Bone marrow (tissue), 2 donors: ENCODE measurements around the gene TRIM38.
"Not testable (repeated sequence)": the region's sequence is repeated elsewhere in the genome, so short reads cannot be mapped to it uniquely, and the experiment has no call there.

ENCODE experiments used
- DNase-seq, 2 donors: peaks; one replicate each; lab custom pipeline; 2025; lab: John Stamatoyannopoulos, UW

The TRIM38 gene

DNA sequence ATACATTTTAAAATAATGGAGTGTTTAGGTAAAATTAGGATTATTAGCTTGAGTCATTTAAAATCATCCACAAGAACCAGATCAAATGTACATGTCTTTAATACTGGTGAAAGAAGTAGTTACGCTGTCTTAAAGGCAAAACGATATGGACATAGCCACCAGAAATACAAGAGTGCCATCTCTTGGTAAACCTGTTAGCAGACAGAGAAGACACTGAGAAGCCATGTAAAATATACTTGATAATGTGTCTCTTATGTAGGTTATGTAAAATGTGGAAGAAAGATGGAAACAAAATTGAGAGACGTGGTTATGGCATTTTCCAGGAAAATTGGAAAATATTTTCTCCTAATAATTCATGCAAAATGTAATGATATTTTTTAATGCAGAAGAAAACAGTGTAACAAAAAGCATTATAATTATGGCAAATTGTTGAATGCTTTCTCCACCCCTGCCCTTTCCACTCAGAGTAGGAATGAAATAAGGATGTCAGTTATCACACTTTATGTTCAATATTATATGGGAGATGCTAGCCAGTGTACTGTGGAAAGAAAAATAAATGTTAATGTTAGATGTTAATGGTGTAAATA is 19.9 kb upstream of the TRIM38 start:
- peak in 1 of 2 donors; percentile 36 for DNase-seq

DNA sequence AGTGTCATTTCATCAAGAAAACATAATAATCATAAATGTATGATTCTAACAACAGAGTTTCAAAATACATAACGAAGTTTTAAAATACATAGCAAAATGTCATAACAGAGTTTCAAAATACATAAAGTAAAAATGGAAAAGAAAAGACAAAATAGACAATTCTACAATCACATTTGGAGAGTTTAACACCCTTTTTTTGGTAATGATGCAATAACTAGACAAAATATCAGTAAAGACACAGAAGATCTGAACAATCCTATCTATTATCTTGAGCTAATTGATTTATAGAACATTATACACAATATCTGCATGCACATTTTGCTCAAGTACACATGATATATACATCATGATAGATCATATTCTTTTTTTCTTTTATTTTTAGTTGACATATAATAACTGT is 18.7 kb upstream of the TRIM38 start:
- DNase-seq: no peak

DNA sequence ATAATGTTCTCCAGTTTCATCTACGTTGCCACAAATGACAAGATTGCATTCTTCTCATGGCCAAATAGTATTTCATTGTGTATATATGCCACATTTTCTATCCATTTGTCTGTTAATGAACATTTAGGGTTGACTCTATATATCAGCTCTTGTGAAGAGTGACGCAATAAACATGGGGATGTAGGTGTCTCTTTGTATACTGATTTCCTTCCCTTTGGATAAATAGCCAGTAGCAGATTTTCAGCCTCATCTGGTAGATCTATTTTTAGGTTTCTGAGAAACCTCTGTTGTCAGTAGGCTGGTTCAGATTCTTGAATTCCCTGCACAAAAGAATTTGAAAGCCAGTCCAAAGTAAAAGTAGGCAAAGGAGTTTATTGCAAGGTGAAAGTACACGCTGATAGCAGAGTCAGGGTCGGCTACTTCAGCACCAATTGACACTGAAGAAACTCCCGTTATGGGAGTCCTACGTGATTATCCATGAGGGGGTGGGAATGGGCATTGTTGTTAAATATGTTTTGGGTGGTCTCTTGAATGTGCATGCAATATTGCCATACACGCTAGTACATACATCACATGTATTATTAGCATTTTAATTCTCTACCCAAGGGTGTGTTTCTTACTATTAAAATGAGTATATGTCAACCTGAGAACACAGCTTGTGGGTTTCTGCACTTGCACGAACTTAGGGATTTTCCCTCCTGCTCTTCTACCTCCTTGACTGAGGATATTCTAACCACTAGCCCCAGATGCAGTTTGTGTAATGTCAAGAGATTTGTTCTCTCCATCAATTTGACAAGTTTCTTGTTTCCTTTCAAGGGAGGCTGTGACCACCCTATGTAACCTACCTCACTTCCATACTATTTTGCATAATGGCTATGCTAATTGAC is 17.7 kb upstream of the TRIM38 start:
- no peak for DNase-seq

DNA sequence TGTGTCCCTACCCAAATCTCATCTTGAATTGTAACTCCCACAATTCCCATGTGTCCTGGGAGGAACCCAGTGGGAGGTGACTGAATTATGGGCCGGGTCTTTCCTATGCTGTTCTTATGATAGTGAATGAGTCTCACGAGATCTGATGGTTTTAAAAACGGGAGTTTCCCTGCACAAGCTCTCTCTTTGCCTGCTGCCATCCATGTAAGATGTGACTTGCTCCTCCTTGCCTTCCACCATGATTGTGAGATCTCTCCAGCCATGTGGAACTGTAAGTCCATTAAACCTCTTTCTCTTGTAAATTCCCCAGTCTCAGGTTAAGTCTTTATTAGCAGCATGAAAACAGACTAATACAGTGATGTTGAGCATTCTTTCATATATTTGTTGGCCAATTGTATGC is 16.9 kb upstream of the TRIM38 start:
- DNase-seq: not testable (repeated sequence)

DNA sequence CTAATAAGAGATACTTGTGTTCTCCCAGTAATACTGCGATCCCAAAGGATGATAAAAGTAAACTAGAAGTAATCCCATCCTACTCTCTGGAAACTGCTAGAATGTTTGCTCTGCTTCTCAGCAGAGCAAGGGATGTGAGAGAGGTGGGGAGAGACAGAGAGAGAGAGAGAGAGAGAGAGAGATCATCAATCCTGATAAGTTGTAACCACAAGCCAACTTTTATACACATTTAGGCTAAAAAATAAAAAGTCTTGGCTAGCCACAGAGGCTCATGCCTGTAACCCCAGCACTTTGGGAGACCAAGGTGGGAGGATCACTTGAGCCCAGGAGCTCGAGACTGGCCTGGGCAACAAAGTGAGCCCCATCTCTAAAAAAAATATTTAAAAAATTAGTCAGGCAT is 16.0 kb upstream of the TRIM38 start:
- DNase-seq: no peak

DNA sequence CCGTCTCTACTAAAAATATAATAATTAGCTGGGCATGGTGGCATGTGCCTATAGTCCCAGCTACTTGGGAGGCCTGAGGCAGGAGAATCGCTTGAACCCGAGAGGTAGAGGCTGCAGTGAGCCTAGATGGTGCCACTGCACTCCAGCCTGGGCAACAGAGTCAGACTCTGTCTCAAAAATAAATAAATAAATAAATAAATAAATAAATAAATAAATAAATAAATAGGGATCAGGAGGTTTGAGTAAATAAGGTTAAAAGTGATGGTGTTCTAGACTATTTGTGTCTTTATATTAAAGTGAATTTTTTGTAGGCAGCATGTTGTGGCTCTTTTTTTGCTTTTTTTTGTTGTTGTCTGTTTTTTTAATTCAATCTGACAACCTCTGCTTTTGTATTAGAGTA is 15.1 kb upstream of the TRIM38 start:
- not testable (repeated sequence) for DNase-seq

DNA sequence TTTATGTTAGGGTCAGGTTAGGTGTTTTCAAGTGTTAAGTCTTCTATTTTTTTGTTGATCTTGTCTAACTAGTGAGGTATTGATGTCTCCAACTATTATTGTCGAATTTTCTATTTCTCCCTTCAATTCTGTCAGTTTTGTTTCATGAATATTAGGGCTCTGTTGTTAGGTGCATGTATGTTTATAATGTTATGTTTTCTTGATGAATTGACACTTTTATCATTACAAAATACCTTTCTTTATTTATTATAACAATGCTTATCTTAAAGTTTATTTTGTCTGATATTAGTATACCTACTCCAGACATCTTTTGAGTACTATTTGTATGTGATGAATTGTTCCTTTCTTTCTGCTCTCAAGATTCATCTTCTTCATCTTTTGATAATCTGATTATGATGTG is 12.9 kb upstream of the TRIM38 start:
- no peak for DNase-seq

DNA sequence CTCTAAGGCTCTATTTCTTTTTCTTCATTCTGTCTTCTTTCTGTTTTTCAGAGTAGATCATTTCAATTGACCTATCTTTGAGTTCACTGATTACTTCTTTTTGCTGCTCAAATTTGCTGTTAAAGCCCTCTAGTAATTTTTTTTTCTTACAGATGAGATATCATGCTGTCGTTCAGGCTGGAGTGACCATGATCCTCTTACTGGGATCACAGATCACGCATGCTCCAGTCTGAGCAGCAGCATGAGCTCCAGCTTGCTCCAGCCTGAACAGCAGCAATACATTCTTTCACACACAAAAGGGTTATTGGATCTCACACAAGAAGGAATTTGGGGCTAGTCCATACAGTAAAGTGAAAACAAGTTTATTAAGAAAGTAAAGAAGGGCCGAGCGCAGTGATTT is 12.3 kb upstream of the TRIM38 start:
- no peak for DNase-seq

DNA sequence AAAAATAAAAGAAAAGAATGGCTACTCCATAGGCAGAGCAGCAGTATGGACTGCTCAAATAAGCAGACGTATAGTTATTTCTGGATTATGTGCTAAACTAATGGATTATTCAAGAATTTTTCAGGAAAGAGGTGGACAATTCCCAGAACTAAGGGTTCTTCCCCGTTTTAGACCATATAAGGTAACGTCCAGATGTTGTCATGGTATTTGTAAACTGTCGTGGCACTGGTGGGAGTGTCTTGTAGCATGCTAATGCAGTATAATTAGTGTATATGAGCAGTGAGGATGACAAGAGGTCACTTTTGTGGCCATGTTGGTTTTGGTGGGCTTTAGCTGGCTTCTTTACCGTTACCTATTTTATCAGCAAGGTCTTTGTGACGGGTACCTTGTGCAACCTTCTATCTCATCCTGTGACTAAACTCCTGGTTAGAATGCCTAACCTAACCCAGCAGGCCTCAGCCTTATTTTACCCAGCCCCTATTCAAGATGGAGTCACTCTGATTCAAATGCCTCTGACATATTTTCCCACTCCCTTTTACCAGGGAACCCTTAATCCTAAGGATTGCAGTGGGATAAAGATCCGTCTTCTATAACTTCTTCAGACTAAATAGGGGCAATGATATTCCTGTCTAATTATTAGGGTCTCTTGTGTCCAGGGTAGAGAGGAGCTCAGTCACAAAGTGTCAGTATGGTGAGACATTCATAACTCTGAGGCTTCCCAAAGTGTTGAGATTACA is 11.1 kb upstream of the TRIM38 start:
- DNase-seq: no peak

DNA sequence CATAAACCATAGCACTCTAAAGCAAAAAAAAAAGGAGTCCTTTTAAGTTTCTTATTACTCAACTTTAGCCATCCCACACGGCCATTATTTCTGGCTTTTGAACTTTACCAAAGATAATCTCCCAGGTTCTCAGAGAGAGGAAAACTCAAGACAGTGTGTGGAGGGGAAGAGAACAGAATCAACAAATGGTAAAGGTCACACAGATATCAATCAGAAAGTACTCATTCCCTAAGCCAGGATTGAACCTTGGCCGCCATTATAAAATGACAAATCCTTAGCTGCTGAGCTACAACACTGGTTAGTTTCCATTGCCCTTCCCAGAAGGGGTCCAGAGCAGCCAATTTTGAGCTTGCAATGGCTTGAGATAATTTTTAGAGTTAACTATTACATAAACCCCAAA is 10.1 kb upstream of the TRIM38 start:
- no peak for DNase-seq

DNA sequence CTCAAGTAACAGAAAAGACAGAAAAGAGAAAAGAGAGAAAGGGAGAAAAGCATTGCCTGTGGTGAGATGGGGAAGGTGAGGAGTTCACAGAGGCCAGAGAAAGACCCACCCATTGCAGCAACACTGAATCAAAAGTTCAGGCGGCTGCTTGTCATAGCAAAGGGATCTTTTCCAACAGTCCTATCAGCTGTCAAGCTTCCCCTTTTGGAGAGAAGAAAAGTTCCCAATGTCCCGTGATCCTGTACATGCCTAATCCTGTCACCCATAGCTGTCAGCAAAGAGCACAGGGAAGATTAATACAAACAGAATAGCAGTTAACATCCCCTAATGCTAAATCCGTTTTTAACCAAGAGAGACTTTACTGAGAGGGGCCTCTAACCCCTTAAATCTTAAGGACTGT is 8.9 kb upstream of the TRIM38 start:
- DNase-seq: no peak

DNA sequence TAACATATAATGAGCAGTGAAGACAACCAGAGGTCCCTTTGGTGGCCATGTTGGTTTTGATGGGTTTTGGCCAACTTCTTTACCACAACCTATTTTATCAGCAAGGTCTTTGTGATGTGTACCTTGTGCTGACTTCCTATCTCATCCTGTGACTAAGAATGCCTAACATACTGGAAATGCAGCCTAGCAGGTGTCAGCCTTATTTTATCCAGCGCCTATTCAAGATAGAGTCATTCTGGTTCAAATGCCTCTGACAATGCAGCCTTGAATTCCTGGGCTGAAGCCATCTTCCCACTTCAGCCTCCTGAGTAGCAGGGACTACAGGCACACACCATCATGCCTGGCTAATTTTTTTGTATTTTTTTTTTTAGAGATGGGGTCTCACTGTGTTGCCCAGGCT is 7.8 kb upstream of the TRIM38 start:
- no peak for DNase-seq

DNA sequence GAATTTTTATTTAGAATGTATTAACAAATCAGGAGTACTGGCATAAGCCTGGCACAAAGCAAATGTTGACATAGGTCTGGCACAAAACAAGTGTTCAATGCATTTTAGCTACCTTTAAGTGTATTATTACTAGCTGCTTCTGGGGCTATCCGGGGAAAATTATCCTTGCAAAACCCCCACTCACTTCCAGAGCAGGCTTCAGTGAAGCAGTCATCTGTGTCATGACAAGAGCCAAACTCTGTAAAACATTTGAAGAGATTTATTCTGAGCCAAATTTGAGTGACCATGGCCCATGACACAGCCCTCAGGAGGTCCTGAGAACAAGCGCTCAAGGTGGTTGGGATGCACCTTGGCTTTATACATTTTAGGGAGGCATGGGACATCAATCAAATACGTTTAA is 6.4 kb upstream of the TRIM38 start:
- DNase-seq: no peak

DNA sequence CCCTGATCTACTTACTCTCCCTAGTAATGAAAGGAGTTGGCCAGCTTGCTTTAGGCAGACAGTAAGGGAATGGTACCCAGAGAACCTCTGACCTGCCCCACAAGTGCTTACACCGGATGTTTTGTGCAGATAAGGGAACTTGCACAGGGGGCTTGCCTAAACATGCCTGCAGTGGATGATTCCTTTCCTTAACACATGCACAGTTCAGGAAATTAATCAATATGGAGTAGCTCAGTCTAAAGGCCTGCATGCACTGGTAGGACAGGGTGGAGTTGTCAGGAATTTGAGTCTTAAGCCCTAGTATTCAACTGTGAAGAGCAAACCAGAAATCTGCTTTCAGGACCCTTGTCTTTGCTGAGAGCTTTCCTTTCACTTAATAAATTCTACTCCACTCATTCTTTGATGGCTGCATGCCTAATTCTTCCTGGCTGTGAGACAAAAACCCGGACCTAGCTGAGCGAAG is 3.9 kb upstream of the TRIM38 start:
- no peak for DNase-seq

DNA sequence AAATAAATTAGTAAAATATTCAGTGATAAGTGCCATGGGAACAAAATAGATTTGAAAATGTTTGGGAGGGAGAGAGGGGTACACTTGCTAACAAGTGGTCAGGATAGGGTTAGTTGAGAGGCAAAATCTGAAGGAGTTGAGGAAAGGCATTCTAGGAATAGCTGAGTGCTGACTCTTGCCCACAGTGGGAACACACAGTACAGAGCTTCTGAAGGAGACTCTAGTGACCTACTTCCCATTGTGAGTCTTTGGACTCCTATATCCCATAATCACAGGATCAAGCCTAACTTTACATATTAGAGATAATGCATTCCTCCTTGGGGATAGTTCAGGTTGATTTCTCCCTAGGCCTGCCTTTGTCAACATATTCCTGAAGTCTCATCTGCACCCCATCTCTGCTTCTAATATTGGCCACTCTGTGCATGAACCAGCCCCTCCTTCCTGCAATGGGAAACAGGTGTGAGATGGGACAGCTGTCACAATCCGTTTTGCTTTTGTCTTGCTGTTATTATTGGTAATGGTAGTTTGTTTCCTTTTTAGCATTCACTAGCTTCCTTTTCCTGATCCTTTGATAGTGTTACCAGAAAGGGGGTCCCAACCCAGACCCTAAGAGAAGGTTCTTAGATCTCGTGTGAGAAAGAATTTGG is 2.6 kb upstream of the TRIM38 start:
- no peak for DNase-seq

DNA sequence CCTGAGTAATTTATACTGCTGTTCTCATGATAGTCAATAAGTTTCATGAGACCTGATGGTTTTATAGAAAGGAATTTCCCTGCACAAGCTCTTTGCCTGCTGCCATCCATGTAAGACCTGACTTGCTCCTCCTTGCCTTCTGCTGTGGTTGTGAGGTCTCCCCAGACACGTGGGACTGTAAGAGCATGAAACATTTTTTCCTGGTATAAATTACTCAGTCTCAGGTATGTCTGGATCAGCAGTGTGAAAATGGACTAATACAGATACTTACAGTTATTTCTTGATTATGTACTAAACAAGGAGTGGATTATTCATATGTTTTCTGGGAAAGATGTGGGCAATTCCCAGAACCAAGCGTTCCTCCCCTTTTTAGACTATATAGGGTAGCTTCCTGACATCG is 1.9 kb upstream of the TRIM38 start:
- DNase-seq: no peak

DNA sequence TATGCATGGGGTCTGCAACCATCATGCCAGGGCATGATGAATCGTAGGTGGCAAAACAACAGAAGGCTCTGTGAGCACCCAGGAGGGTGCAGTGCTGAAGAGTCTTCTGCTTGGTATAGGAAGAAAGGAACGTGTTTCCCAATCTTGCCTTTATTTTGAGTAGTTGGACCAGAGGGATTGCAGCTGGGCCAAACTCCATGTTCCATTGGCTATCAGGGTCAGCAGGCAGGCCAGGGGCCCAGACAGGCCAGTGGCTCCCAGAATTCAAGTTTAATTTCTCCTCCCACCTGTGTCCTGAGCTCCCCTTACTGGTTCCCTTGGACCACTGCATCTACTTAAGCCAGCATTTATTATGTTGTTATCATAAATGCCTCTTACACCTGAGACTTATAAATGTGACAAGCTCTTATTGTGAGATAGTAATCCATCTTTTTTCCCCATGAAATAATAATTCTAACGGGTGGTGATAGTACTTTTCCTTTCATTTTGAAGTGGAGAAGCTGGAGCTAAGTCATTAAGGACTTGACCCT is 918 bp upstream of the TRIM38 start:
- DNase-seq: no peak

DNA sequence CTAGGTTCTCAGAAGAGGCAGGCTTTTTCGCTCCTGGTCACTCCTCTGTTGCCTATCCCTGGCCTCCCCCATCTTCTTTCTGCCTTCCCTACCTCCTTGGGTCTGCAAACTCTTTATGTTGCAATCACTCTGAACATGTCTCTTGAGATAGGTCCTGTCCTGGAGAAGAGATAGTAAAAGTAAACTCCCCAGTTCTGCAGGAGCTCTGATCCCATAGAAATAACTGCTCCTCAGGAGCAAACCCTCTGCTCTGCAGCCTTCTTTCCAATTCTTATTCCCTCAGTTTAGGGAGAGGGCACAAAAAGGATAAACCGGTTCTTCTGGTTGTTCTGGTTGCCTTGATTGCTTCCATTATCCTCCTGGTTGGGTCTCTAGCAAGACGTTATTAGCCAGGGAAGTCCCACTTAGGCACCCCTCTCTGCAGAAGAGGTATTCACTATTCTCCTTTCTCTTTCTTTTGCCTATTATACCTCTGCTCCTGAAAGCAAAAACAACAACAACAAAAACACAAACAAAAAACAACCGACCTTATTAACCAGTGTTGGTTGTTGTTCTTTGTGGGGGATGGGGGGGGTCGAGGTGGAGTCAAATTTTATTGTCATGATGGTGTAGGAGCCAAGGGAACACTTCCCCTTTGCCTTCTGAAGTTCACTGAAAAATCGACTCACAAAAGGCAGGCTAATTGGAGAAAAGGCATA is 973 bp downstream of the TRIM38 start:
- no peak for DNase-seq

DNA sequence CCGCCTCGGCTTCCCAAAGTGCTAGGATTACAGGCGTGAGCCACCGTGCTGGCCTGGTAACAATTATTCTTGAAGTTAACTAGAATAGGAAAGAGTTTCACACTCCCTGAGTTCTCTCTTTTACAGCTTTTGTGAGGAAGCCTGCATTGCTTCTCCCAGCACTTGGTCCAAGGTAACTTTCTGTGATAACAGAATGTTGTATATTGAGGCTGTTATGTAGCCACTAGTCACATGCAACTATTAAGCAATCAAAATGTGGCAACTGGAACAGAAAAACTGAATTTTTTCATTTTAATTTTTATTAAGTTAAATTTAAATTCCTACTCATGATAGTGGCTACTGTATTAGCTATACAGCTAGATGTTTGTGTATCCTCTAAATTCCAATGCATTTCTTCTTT is 2.5 kb downstream of the TRIM38 start:
- no peak for DNase-seq

DNA sequence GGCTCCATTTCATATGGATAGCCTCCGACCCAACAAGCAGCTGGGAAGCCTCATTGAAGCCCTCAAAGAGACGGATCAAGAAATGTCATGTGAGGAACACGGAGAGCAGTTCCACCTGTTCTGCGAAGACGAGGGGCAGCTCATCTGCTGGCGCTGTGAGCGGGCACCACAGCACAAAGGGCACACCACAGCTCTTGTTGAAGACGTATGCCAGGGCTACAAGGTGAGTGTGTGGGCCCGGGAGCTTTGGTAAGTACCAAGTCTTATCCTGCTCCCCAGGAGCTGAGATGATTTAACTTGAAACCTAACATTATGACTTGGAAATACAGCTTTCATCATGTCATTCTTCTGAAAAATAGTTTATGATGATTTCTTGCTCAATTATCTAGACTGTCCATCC is 4.1 kb downstream of the TRIM38 start:
- no peak for DNase-seq

DNA sequence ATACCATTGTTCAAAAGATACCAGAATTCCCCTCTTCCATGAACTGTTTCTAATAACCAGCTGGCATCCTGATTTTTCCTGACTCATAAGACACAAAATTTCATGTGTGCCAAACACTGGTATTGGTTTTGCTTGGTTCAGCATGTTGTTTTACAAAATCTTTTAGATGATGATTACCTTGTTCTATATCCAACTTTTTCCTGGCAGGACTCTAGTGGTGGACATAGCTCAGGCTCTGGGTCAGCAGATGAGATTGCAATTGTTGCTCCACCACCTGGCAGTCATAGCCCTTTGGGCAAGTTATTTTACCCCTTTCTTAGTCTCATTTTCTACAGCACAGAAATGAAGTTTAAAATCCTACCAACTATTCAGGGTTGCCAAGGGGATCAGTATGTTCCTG is 6.2 kb downstream of the TRIM38 start:
- no peak for DNase-seq
